Esophagus squamous epithelium (tissue), 5 donors: Measurements from ENCODE around the gene NHS. TPM values are rescaled to one million over a fixed set of nuclear protein-coding genes. Genes with fewer than 3 reads are reported as not detected.
"Not testable (repeated sequence)": the region's sequence is repeated elsewhere in the genome, so short reads cannot be mapped to it uniquely, and the experiment has no call there.

ENCODE experiments used
- DNase-seq: peaks from one replicate; lab custom pipeline; 2025; lab: John Stamatoyannopoulos, UW
- H3K27ac ChIP-seq, 4 donors: fragments of 200-600 bp; sonication (generic); one replicate each; pipeline ENCODE4 v1.5.1; 2016 to 2019; ENCODE audit warnings: mild to moderate bottlenecking in 1 of 4
- H3K27me3 ChIP-seq, 4 donors: fragments of 200-600 bp; sonication (generic); 1 replicate in 3 of 4; 2 replicates in 1 of 4; pipeline versions ENCODE4 v1.5.1 to v1.6.0; 2017 to 2021; ENCODE audit warnings: antibody characterized with exemption in 1 of 4
- H3K36me3 ChIP-seq, 3 donors: fragments of 200-600 bp; sonication (generic); one replicate each; pipeline ENCODE4 v1.5.1; 2016 to 2019
- H3K4me1 ChIP-seq, 3 donors: fragments of 200-600 bp; sonication (generic); one replicate each; pipeline ENCODE4 v1.5.1; 2017 to 2019
- H3K4me3 ChIP-seq, 4 donors: fragments of 200-600 bp; sonication (generic); 1 replicate in 3 of 4; 2 replicates in 1 of 4; pipeline ENCODE4 v1.5.1; 2016 to 2019; ENCODE audit warnings: mild to moderate bottlenecking in 2 of 4, moderate library complexity in 1 of 4
- H3K9me3 ChIP-seq, 3 donors: fragments of 200-600 bp; sonication (generic); one replicate each; pipeline ENCODE4 v1.5.1; 2016 to 2019
- CTCF ChIP-seq, 6 experiments: fragments of 450-650 bp in 4 of 6; fragments of 200-600 bp in 2 of 6; sonication (generic) in 2 of 6; IDR thresholded peaks; one replicate each; pipeline ENCODE4 v1.5.1; 2016 to 2019; ENCODE audit warnings: antibody characterized with exemption in 6 of 6, mild to moderate bottlenecking in 4 of 6, moderate library complexity in 4 of 6
- POLR2A ChIP-seq, 4 donors: fragments of 450-650 bp; IDR thresholded peaks; one replicate each; pipeline ENCODE4 v1.6.1; 2017; ENCODE audit warnings: antibody characterized with exemption in 4 of 4, mild to moderate bottlenecking in 4 of 4, moderate library complexity in 3 of 4
- WGBS, 2 donors: methylation state at CpG; one replicate each; pipeline ENCODE4 v1.1.5; 2018; 5-methylcytosine and 5-hydroxymethylcytosine counted together
- intact Hi-C: fragments of 100-400 bp; cut with DNase I; formaldehyde crosslinking; loops from one replicate; pipeline ENCODE4 v1.15.0; 2022
- total RNA-seq, 4 donors: library from RNA; depleted of rRNA; stranded (reverse); fragments of >200 nt; gene quantifications; one replicate each; pipeline ENCODE4 v1.1.0, GENCODE V29; 2016
- donor health status: DM: yes; HTN: yes; CAD: no.

Gene NHS
- total RNA-seq, 4 donors from 2014 or later, result 1.2 to 3.4 (median 2.6) TPM

- H3K9me3 ChIP-seq, result no peaks in the 10 kb centered on the region
- WGBS, 2 donors, result 39 to 55% methylated on average over 4 of the region's 4 CpGs
- DNase-seq, result no peak
- H3K4me3 ChIP-seq, result no peak overlapping the region
- intact Hi-C loops, result no loop called here
- peaks cover 0 to 23% (median 4%) of the 10 kb centered on the region in 3 donors for H3K4me1 ChIP-seq
- no peaks in the 10 kb centered on the region for H3K27me3 ChIP-seq
- TF ChIP-seq POLR2A (IDR thresholded peaks at IDR 0.05), result no peak
- no peak for TF ChIP-seq CTCF (IDR thresholded peaks at IDR 0.05)
- H3K27ac ChIP-seq, result no peak overlapping the region
- H3K36me3 ChIP-seq, result no peaks in the 10 kb centered on the region
Observed at GRCh38 chrX:17563515-17563914, 188.5 kb downstream of the NHS start.

GRCh38 chrX:17564689-17565409 lies 189.8 kb downstream of the NHS start:
- H3K4me3 ChIP-seq, result no peak overlapping the region
- no peak for TF ChIP-seq CTCF (IDR thresholded peaks at IDR 0.05)
- TF ChIP-seq POLR2A (IDR thresholded peaks at IDR 0.05), result no peak
- no peak for DNase-seq
- H3K4me1 ChIP-seq, result peaks cover 0 to 14% (median under 1%) of the 10 kb centered on the region in 3 donors
- 66 to 73% methylated on average over 4 to 6 of the region's 7 CpGs for WGBS, 2 donors
- no peaks in the 10 kb centered on the region for H3K9me3 ChIP-seq
- H3K27ac ChIP-seq, result no peak overlapping the region
- no peaks in the 10 kb centered on the region for H3K27me3 ChIP-seq
- intact Hi-C loops, result no loop called here
- no peaks in the 10 kb centered on the region for H3K36me3 ChIP-seq

- WGBS, 2 donors, result 29 to 71% methylated on average over 4 of the region's 4 CpGs
- intact Hi-C loops, result no loop called here
- Histone ChIP-seq H3K36me3 (no peaks in the 10 kb centered on the region), H3K27me3 (no peaks in the 10 kb centered on the region), H3K9me3 (no peaks in the 10 kb centered on the region), H3K4me3 (no peak overlapping the region), H3K4me1 (no peaks in the 10 kb centered on the region), H3K27ac (peak overlapping the region in 2 of 4 donors; percentile 44 to 69)
- TF ChIP-seq POLR2A (IDR thresholded peaks at IDR 0.05), result no peak
- TF ChIP-seq CTCF (IDR thresholded peaks at IDR 0.05), result no peak
- DNase-seq, result no peak
Observed at GRCh38 chrX:17566740-17567139, 191.7 kb downstream of the NHS start.

- H3K27ac ChIP-seq, result peak overlapping the region in 3 of 4 donors; percentile 7 to 69 (median 44)
- H3K4me1 ChIP-seq, result no peaks in the 10 kb centered on the region
- WGBS, 2 donors, result 56 to 63% methylated on average over 3 to 8 of the region's 8 CpGs
- H3K36me3 ChIP-seq, result no peaks in the 10 kb centered on the region
- no peak for DNase-seq
- no peaks in the 10 kb centered on the region for H3K27me3 ChIP-seq
- H3K9me3 ChIP-seq, result no peaks in the 10 kb centered on the region
- no peak overlapping the region for H3K4me3 ChIP-seq
- TF ChIP-seq POLR2A (IDR thresholded peaks at IDR 0.05), result no peak
- no peak for TF ChIP-seq CTCF (IDR thresholded peaks at IDR 0.05)
- intact Hi-C loops, result no loop called here
Observed at GRCh38 chrX:17567187-17567586, 192.2 kb downstream of the NHS start.

- H3K4me3 ChIP-seq, result no peak overlapping the region
- DNase-seq, result no peak
- WGBS, 2 donors, result 16 to 31% methylated on average over 2 of the region's 2 CpGs
- no peaks in the 10 kb centered on the region for H3K4me1 ChIP-seq
- H3K9me3 ChIP-seq, result no peaks in the 10 kb centered on the region
- H3K27ac ChIP-seq, result peak overlapping the region in 1 of 4 donors; percentile 44
- TF ChIP-seq POLR2A (IDR thresholded peaks at IDR 0.05) (no peak), CTCF (IDR thresholded peaks at IDR 0.05) (no peak)
- H3K27me3 ChIP-seq, result no peaks in the 10 kb centered on the region
- intact Hi-C loops, result no loop called here
- no peaks in the 10 kb centered on the region for H3K36me3 ChIP-seq
Observed at GRCh38 chrX:17567821-17568220, 192.8 kb downstream of the NHS start.

- H3K36me3 ChIP-seq, H3K9me3 ChIP-seq, H3K4me3 ChIP-seq, intact Hi-C loops, DNase-seq, H3K4me1 ChIP-seq, H3K27ac ChIP-seq, H3K27me3 ChIP-seq: not testable (repeated sequence)
- 89% methylated on average over 3 of the region's 3 CpGs; no CpG with 5 or more reads in 1 of the 2 donors for WGBS, 2 donors
Observed at GRCh38 chrX:17568804-17569203, 193.8 kb downstream of the NHS start.
